Neural progenitor cell (in vitro differentiated cells): ENCODE measurements around the gene KRT74. TPM values are rescaled to one million over a fixed set of nuclear protein-coding genes. Genes with fewer than 3 reads are reported as not detected.

ENCODE experiments used
- DNase-seq: peaks from one replicate; pipeline ENCODE4 v3.0.0-alpha.2; 2016; ENCODE audit warnings: low spot score
- H2AFZ ChIP-seq: fragments of 200-600 bp; sonication (generic); replicated peaks from 2 replicates; pipeline ENCODE4 v1.6.1; 2016; ENCODE audit warnings: antibody characterized with exemption
- H3F3A ChIP-seq: fragments of 200-600 bp; sonication (generic); 2 replicates; pipeline ENCODE4 v1.6.1; 2016; ENCODE audit warnings: antibody characterized with exemption, low read depth
- H3K27ac ChIP-seq: fragments of 200-600 bp; sonication (generic); 2 replicates; pipeline ENCODE4 v1.5.1; 2016; ENCODE audit warnings: mild to moderate bottlenecking
- H3K27me3 ChIP-seq: fragments of 200-600 bp; sonication (generic); 2 replicates; pipeline ENCODE4 v1.6.1; 2016; ENCODE audit warnings: mild to moderate bottlenecking, moderate library complexity
- H3K36me3 ChIP-seq: fragments of 200-600 bp; sonication (generic); 2 replicates; pipeline ENCODE4 v1.5.1; 2016
- H3K4me1 ChIP-seq: fragments of 200-600 bp; sonication (generic); 2 replicates; pipeline ENCODE4 v1.6.1; 2016; ENCODE audit warnings: mixed run types
- H3K4me2 ChIP-seq: fragments of 200-600 bp; sonication (generic); 2 replicates; pipeline ENCODE4 v1.6.1; 2016
- H3K4me3 ChIP-seq: fragments of 200-600 bp; sonication (generic); 2 replicates; pipeline ENCODE4 v1.5.1; 2016
- H3K79me2 ChIP-seq: fragments of 200-600 bp; sonication (generic); 2 replicates; pipeline ENCODE4 v1.6.1; 2016; ENCODE audit warnings: low read depth
- H3K9ac ChIP-seq: fragments of 200-600 bp; sonication (generic); 2 replicates; pipeline ENCODE4 v1.6.1; 2016
- H3K9me3 ChIP-seq: fragments of 200-600 bp; sonication (generic); 2 replicates; pipeline ENCODE4 v1.5.1; 2016; ENCODE audit warnings: low read depth
- H4K20me1 ChIP-seq: fragments of 200-600 bp; sonication (generic); 2 replicates; pipeline ENCODE4 v1.6.1; 2016; ENCODE audit warnings: low read depth
- H3K27ac Mint-ChIP-seq: 3 replicates; pipeline ENCODE4 v1.8.0; 2021; ENCODE audit warnings: mixed read lengths
- H3K27me3 Mint-ChIP-seq: 2 replicates; pipeline ENCODE4 v1.8.0; 2022; ENCODE audit warnings: low read depth, mild to moderate bottlenecking, inconsistent platforms, moderate library complexity, mixed read lengths; ENCODE audit not compliant: insufficient read depth
- H3K36me3 Mint-ChIP-seq: 3 replicates; pipeline ENCODE4 v1.8.0; 2021; ENCODE audit warnings: mixed read lengths
- H3K4me1 Mint-ChIP-seq: 3 replicates; pipeline ENCODE4 v1.8.0; 2021; ENCODE audit warnings: mixed read lengths
- H3K4me3 Mint-ChIP-seq: 3 replicates; pipeline ENCODE4 v1.8.0; 2021; ENCODE audit warnings: mild to moderate bottlenecking, moderate library complexity, mixed read lengths
- H3K9me3 Mint-ChIP-seq: 3 replicates; pipeline ENCODE4 v1.8.0; 2020; ENCODE audit warnings: mixed read lengths
- EZH2 ChIP-seq: fragments of 200-600 bp; sonication (generic); IDR thresholded peaks from 2 replicates; pipeline ENCODE4 v1.6.1; 2017; ENCODE audit warnings: antibody characterized with exemption, mild to moderate bottlenecking, moderate library complexity
- EZH2phosphoT487 ChIP-seq: fragments of 200-600 bp; sonication (generic); IDR thresholded peaks from 2 replicates; pipeline ENCODE4 v1.6.1; 2017; ENCODE audit warnings: antibody characterized with exemption
- total RNA-seq: library from RNA; depleted of rRNA; stranded (reverse); fragments of >200 nt; gene quantifications from 2 replicates; pipeline ENCODE4 v1.2.3, GENCODE V29; 2015; ENCODE audit warnings: low replicate concordance
- TF ChIP-seq, protein P1 (sequence below): fragments of 200-600 bp; sonication (generic); IDR thresholded peaks from 2 replicates; pipeline ENCODE4 v1.5.1; 2017; ENCODE audit warnings: antibody characterized with exemption, mild to moderate bottlenecking

KRT74 gene
- total RNA-seq, 1 donor from 2014 or later, result not detected

- no peak overlapping the region for H3K4me2 ChIP-seq
Measured at GRCh38 chr12:52528641-52529143, 45.0 kb downstream of the KRT74 start.

DNA sequence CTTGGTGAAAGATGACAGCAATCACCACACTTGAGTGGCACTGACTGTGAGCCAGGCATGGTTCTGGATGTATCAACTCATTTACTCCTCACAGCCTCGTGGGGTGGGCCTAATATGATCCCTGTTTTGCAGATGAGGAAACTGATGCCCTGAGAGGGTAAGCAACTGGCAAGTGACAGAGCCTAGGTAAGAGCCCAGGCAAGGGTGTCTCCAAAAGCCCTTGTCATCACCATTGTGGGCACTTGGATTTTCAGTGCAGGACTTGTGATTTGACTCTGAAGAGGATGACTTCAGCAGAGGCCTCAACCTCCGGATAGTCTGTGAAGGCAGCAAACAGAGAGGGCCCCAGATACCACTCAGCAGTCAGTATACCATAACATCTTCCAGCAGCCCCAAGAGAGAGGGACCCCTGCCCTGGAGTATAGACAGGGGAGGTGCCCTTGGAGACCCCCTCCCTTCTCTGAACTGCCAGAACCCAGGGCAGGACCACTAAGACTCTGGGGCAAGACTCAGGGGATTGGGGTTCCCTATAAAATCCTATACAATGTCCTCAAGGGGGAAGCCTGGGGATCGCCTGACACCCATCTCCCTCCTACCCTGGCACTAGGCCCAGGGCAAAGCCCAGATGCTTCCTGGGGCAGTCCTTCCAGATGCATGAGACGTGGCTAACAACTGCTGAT is 46.4 kb downstream of the KRT74 start:
- Histone ChIP-seq H3K27ac (no peak overlapping the region), H2AFZ (no peak overlapping the region), H3K79me2 (no peaks in the 10 kb centered on the region), H3K4me2 (no peak overlapping the region), H3K36me3 (no peaks in the 10 kb centered on the region), H3K27me3 (no peaks in the 10 kb centered on the region), H3K4me1 (no peaks in the 10 kb centered on the region), H3K9ac (no peak overlapping the region), H3F3A (no peaks in the 10 kb centered on the region), H3K4me3 (no peak overlapping the region), H3K9me3 (no peaks in the 10 kb centered on the region), H4K20me1 (no peaks in the 10 kb centered on the region)
- peaks cover 11% of the 10 kb centered on the region for H3K4me1 Mint-ChIP-seq
- H3K27me3 Mint-ChIP-seq, result peaks cover 10% of the 10 kb centered on the region
- no peak for DNase-seq
- TF ChIP-seq EZH2 (no peak), EZH2phosphoT487 (no peak)
- TF ChIP-seq, protein P1, sequence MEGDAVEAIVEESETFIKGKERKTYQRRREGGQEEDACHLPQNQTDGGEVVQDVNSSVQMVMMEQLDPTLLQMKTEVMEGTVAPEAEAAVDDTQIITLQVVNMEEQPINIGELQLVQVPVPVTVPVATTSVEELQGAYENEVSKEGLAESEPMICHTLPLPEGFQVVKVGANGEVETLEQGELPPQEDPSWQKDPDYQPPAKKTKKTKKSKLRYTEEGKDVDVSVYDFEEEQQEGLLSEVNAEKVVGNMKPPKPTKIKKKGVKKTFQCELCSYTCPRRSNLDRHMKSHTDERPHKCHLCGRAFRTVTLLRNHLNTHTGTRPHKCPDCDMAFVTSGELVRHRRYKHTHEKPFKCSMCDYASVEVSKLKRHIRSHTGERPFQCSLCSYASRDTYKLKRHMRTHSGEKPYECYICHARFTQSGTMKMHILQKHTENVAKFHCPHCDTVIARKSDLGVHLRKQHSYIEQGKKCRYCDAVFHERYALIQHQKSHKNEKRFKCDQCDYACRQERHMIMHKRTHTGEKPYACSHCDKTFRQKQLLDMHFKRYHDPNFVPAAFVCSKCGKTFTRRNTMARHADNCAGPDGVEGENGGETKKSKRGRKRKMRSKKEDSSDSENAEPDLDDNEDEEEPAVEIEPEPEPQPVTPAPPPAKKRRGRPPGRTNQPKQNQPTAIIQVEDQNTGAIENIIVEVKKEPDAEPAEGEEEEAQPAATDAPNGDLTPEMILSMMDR, result no peak
- no peaks in the 10 kb centered on the region for H3K9me3 Mint-ChIP-seq
- H3K36me3 Mint-ChIP-seq, result no peaks in the 10 kb centered on the region
- H3K27ac Mint-ChIP-seq, result no peak overlapping the region
- no peak overlapping the region for H3K4me3 Mint-ChIP-seq

More at GRCh38 chr12:52528641-52529143, 45.0 kb downstream of the KRT74 start:
- no peaks in the 10 kb centered on the region for H3K36me3 Mint-ChIP-seq
- Histone ChIP-seq H3K9ac (no peak overlapping the region), H2AFZ (no peak overlapping the region), H3K4me1 (no peaks in the 10 kb centered on the region), H3F3A (no peaks in the 10 kb centered on the region), H3K27ac (no peak overlapping the region), H3K36me3 (no peaks in the 10 kb centered on the region), H4K20me1 (no peaks in the 10 kb centered on the region), H3K27me3 (no peaks in the 10 kb centered on the region), H3K79me2 (no peaks in the 10 kb centered on the region), H3K4me3 (no peak overlapping the region), H3K9me3 (no peaks in the 10 kb centered on the region)
- TF ChIP-seq, protein P1, result no peak
- TF ChIP-seq EZH2, result no peak
- TF ChIP-seq EZH2phosphoT487, result no peak
- DNase-seq, result no peak
- H3K27ac Mint-ChIP-seq, result no peak overlapping the region
- no peak overlapping the region for H3K4me3 Mint-ChIP-seq
- peaks cover 11% of the 10 kb centered on the region for H3K4me1 Mint-ChIP-seq
- peaks cover 12% of the 10 kb centered on the region for H3K27me3 Mint-ChIP-seq
- no peaks in the 10 kb centered on the region for H3K9me3 Mint-ChIP-seq

DNA sequence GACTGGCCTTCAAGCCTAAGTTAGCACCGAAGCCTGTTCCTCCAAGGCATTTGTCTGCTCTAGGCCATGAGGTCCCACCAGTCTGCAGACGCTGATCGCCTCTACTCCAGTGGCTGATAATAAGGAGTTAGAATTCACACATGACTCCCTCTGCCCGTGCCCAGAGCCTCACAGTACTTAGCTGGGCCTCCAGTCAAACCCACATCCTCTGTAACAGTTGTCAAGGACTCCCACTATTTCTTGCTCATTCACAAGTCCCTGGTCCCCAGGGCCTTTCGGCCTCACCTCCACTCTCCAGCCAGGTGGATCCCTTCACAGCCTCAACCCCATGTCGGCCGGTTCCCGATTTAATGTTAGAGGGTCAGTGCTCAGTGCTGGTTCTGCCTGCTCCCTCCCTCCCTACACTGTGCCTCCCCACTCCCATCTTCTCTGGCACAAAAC is 47.1 kb downstream of the KRT74 start:
- Mint-ChIP-seq H3K36me3 (no peaks in the 10 kb centered on the region), H3K4me3 (no peak overlapping the region), H3K27me3 (peaks cover 11% of the 10 kb centered on the region), H3K27ac (no peak overlapping the region), H3K9me3 (no peaks in the 10 kb centered on the region), H3K4me1 (peaks cover 11% of the 10 kb centered on the region)
- DNase-seq, result no peak
- H2AFZ ChIP-seq, result no peak overlapping the region
- H3K79me2 ChIP-seq, result no peaks in the 10 kb centered on the region
- no peaks in the 10 kb centered on the region for H3K4me1 ChIP-seq
- no peak overlapping the region for H3K27ac ChIP-seq
- H3K36me3 ChIP-seq, result no peaks in the 10 kb centered on the region
- no peaks in the 10 kb centered on the region for H3K9me3 ChIP-seq
- no peak overlapping the region for H3K4me2 ChIP-seq
- no peak overlapping the region for H3K4me3 ChIP-seq
- TF ChIP-seq, protein P1, result no peak
- TF ChIP-seq EZH2 (no peak), EZH2phosphoT487 (no peak)
- no peaks in the 10 kb centered on the region for H3F3A ChIP-seq
- no peaks in the 10 kb centered on the region for H4K20me1 ChIP-seq
- H3K9ac ChIP-seq, result no peak overlapping the region
- no peaks in the 10 kb centered on the region for H3K27me3 ChIP-seq
